ENCODE results near the gene FCMR. TPM values are rescaled to one million over a fixed set of nuclear protein-coding genes. Genes with fewer than 3 reads are reported as not detected.

The FCMR gene
- total and polyA plus RNA-seq, 10 of the 15 experiments (the other 5 are each of a cell fraction or from before 2014, with no cell fraction given): 79.7 to 245 (median 123) TPM

- TF ChIP-seq TCF7 (IDR thresholded peaks at IDR 0.05; ENCODE audit: borderline replicate concordance) (no peak), RAD21 (IDR thresholded peaks at IDR 0.05; ENCODE audit: insufficient read depth, low read depth, low read length) (peak; percentile 69), TARDBP (IDR thresholded peaks at IDR 0.05; ENCODE audit: borderline replicate concordance) (no peak), ZZZ3 (IDR thresholded peaks at IDR 0.05; ENCODE audit: control insufficient read depth, insufficient read length, low read depth) (no peak), ZBTB33 (IDR thresholded peaks at IDR 0.05) (no peak), MTA2 (IDR thresholded peaks at IDR 0.05; ENCODE audit: low read depth) (no peak), BMI1 (IDR thresholded peaks at IDR 0.05; ENCODE audit: borderline replicate concordance) (no peak), ZBED1 (IDR thresholded peaks at IDR 0.05; ENCODE audit: borderline replicate concordance) (no peak), CHD2 (IDR thresholded peaks at IDR 0.05; ENCODE audit: borderline replicate concordance, low read depth, low read length) (no peak), YY1 (IDR thresholded peaks at IDR 0.05; ENCODE audit: low read depth, low read length) (peak; percentile 42; the same call in 1 of the 2 replicates), MEF2B (IDR thresholded peaks at IDR 0.05; ENCODE audit: partially characterized antibody, poor library complexity, severe bottlenecking) (no peak), MTA3 (IDR thresholded peaks at IDR 0.05; ENCODE audit: borderline replicate concordance, low read length) (no peak), MEF2A (IDR thresholded peaks at IDR 0.05; ENCODE audit: insufficient read depth, low read depth, low read length) (no peak), LARP7 (IDR thresholded peaks at IDR 0.05) (no peak), POLR2AphosphoS2 (IDR thresholded peaks at IDR 0.05; ENCODE audit: low read depth, low read length) (no peak), POLR2A (IDR thresholded peaks at IDR 0.05; ENCODE audit: low read depth, low read length) (no peak), YBX1 (IDR thresholded peaks at IDR 0.05) (no peak), RAD51 (IDR thresholded peaks at IDR 0.05) (no peak)
- TF ChIP-seq, protein P1, sequence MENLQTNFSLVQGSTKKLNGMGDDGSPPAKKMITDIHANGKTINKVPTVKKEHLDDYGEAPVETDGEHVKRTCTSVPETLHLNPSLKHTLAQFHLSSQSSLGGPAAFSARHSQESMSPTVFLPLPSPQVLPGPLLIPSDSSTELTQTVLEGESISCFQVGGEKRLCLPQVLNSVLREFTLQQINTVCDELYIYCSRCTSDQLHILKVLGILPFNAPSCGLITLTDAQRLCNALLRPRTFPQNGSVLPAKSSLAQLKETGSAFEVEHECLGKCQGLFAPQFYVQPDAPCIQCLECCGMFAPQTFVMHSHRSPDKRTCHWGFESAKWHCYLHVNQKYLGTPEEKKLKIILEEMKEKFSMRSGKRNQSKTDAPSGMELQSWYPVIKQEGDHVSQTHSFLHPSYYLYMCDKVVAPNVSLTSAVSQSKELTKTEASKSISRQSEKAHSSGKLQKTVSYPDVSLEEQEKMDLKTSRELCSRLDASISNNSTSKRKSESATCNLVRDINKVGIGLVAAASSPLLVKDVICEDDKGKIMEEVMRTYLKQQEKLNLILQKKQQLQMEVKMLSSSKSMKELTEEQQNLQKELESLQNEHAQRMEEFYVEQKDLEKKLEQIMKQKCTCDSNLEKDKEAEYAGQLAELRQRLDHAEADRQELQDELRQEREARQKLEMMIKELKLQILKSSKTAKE (IDR thresholded peaks at IDR 0.05; ENCODE audit: low read depth, poor library complexity, severe bottlenecking): no peak
- TF ChIP-seq, protein P2, sequence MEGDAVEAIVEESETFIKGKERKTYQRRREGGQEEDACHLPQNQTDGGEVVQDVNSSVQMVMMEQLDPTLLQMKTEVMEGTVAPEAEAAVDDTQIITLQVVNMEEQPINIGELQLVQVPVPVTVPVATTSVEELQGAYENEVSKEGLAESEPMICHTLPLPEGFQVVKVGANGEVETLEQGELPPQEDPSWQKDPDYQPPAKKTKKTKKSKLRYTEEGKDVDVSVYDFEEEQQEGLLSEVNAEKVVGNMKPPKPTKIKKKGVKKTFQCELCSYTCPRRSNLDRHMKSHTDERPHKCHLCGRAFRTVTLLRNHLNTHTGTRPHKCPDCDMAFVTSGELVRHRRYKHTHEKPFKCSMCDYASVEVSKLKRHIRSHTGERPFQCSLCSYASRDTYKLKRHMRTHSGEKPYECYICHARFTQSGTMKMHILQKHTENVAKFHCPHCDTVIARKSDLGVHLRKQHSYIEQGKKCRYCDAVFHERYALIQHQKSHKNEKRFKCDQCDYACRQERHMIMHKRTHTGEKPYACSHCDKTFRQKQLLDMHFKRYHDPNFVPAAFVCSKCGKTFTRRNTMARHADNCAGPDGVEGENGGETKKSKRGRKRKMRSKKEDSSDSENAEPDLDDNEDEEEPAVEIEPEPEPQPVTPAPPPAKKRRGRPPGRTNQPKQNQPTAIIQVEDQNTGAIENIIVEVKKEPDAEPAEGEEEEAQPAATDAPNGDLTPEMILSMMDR (IDR thresholded peaks at IDR 0.05 in 2 of 3, conservative IDR thresholded peaks at IDR 0.05 in 1 of 3; ENCODE audit: control insufficient read depth in 2 of 3, extremely low read depth in 1 of 3, insufficient read depth in 1 of 3, low read depth in 3 of 3, low read length in 3 of 3): peak; percentile 81 to 95 (median 93)
These were observed 56.6 kb downstream of the FCMR start, which contains the start of gene IL20 (continued) for GRCh38 chr1:206864939-206865671.

Data from GM12878 (cell line).